Motor neuron (in vitro differentiated cells): ENCODE data around the gene EXOSC10. TPM values are rescaled to one million over a fixed set of nuclear protein-coding genes. Genes with fewer than 3 reads are reported as not detected.
A peak's percentile ranks its signal among the peaks of the same experiment; 100 is the strongest.
"Not testable (repeated sequence)": the region's sequence is repeated elsewhere in the genome, so short reads cannot be mapped to it uniquely, and the experiment has no call there.

Experiments used
- ATAC-seq, 8 experiments: fragments of 200-7000 bp; cut with Tn5 transposase; replicated peaks in 6 of 8; 2 replicates each; pipeline ENCODE4 v1.8.0; 2021; ENCODE audit warnings: mild to moderate bottlenecking in 8 of 8, moderate library complexity in 8 of 8
- H3K27ac ChIP-seq, 2 donors: fragments of 250-450 bp; sonication (Bioruptor Pico); 2 replicates each; pipeline ENCODE4 v1.9.0; 2021; ENCODE audit warnings: antibody characterized with exemption in 2 of 2, mild to moderate bottlenecking in 2 of 2, moderate library complexity in 1 of 2
- H3K4me1 ChIP-seq, 2 donors: fragments of 250-450 bp; sonication (Bioruptor Pico); replicated peaks in 1 of 2; 2 replicates each; pipeline ENCODE4 v1.6.1; 2021; ENCODE audit warnings: antibody characterized with exemption in 2 of 2, mild to moderate bottlenecking in 2 of 2, moderate library complexity in 1 of 2
- H3K4me3 ChIP-seq, 5 donors: fragments of 250-450 bp; sonication (Bioruptor Pico); 2 replicates each; pipeline ENCODE4 v1.9.0; 2021; ENCODE audit warnings: antibody characterized with exemption in 5 of 5, mild to moderate bottlenecking in 5 of 5, moderate library complexity in 4 of 5
- WGBS, 10 experiments: fragments of 450-650 bp; shearing (Covaris generic); methylation state at CpG; one replicate each; pipeline ENCODE4 v1.0.0; 2022; 5-methylcytosine and 5-hydroxymethylcytosine counted together
- in situ Hi-C, 9 experiments: fragments of 400-800 bp; cut with MboI; loops; one replicate each; pipeline ENCODE4 v1.15.0; 2021; ENCODE audit warnings: low sequenced_read_pairs in 9 of 9, low pct_unique_long_range_greater_than_20kb in 2 of 9; ENCODE audit not compliant: unreplicated experiment in 9 of 9
- total RNA-seq, 8 experiments: library from RNA; unstranded; fragments of 300-600 nt; gene quantifications; 2 replicates each; pipeline versions ENCODE4 v1.2.3 to v1.2.4, GENCODE V29; 2022

The EXOSC10 gene
- total RNA-seq, 8 experiments from 2014 or later, result 39.0 to 88.7 (median 57.9) TPM

DNA sequence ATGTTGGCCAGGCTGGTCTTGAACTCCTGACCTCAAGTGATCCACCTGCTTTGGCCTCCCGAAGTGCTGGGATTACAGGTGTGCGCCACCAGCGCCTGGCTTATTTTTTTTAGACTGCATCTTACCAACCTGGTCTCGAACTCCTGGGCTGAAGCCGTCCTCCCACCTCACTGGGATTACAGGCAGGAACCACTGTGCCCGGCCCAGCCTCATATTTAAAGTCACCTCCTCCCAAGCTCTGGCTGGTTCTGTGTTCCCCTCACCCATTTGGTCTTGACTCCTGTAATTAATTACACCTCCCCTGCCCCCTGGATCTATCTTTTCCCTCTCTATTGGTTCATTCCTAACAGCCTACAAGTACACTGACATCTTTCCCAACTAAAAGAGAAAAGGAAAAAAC lies 1.7 kb upstream of the EXOSC10 start:
- ATAC-seq, result no peak
- H3K4me1 ChIP-seq, result peaks cover 8 to 10% of the 10 kb centered on the region in 2 donors
- in situ Hi-C loops, result loop anchor here in 1 of 9 experiments (25.0 kb wide), 1 partner anchor 111 kb away; no protein-coding TSS in a partner anchor
- no peak overlapping the region for H3K27ac ChIP-seq
- H3K4me3 ChIP-seq, result no peak overlapping the region
- WGBS, 10 experiments, result 67 to 100% (median 92%) methylated on average over 2 to 6 of the region's 6 CpGs; no CpG with 5 or more reads in 2 of the 10 experiments

- in situ Hi-C loops, result loop anchor here in 1 of 9 experiments (25.0 kb wide), 1 partner anchor 111 kb away; no protein-coding TSS in a partner anchor
- H3K4me1 ChIP-seq, result peaks cover 8 to 10% of the 10 kb centered on the region in 2 donors
- 85 to 100% (median 96%) methylated on average over 2 to 17 of the region's 17 CpGs; no CpG with 5 or more reads in 2 of the 10 experiments for WGBS, 10 experiments
- not testable (repeated sequence) for H3K27ac ChIP-seq, H3K4me3 ChIP-seq, ATAC-seq
Measured at GRCh38 chr1:11100806-11101205, 1.1 kb upstream of the EXOSC10 start.

DNA sequence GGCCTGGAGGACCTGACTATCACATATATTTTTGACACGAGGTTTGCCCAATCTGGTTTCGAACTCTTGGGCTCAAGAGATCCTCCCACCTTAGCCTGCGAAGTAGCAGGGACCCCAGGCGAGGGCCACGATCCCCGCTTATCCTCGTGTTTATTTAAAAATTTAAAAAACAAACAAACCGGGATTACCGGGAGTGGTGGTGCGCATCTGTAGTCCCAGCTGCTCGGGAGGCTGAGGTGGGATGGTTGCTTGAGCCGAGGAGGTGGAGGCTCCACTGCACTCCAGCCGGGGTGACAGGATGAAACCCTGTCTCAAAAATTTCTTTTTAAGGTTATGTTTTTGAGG lies 452 bp upstream of the EXOSC10 start:
- WGBS, 10 experiments, result 39 to 100% (median 72%) methylated on average over 1 to 11 of the region's 13 CpGs; no CpG with 5 or more reads in 1 of the 10 experiments
- Histone ChIP-seq H3K4me3 (peak overlapping the region; percentile 80 to 99 (median 92)), H3K27ac (peak overlapping the region; percentile 72 to 91), H3K4me1 (peaks cover 8 to 10% of the 10 kb centered on the region in 2 donors)
- in situ Hi-C loops, result loop anchor here in 1 of 9 experiments (25.0 kb wide), 1 partner anchor 112 kb away; no protein-coding TSS in a partner anchor
- no peak for ATAC-seq

DNA sequence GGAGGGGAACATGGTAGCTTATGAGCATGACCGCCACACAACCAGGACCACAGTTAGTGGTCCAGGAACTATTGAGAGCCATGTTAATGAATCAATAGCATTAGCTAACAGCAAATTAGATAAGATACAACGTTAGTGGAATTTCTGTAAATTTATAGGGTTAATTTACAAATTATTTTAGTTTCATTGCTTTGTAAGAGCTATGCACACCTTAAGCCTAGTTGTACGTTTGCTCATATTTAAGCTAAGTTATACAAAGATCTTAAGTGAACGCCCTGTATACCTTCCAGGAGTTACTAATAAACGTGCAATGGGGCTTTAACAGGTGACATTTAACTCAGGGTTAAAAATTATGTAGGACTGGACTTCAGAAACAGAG lies 749 bp downstream of the EXOSC10 start:
- no peak for ATAC-seq
- in situ Hi-C loops, result no loop called here
- peaks cover 8 to 10% of the 10 kb centered on the region in 2 donors for H3K4me1 ChIP-seq
- H3K4me3 ChIP-seq, result peak overlapping the region; percentile 80 to 99 (median 92)
- H3K27ac ChIP-seq, result peak overlapping the region; percentile 72 to 91
- WGBS, 10 experiments, result 3 to 50% (median 13%) methylated on average over 2 to 5 of the region's 5 CpGs

DNA sequence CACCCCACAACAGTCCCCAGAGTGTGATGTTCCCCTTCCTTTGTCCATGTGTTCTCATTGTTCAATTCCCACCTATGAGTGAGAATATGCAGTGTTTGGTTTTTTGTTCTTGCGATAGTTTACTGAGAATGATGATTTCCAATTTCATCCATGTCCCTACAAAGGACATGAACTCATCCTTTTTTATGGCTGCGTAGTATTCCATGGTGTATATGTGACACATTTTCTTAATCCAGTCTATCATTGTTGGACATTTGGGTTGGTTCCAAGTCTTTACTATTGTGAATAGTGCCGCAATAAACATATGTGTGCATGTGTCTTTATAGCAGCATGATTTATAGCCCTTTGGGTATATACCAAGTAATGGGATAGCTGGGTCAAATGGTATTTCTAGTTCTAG lies 15.9 kb downstream of the EXOSC10 start:
- H3K4me3 ChIP-seq, in situ Hi-C loops, ATAC-seq, H3K27ac ChIP-seq, H3K4me1 ChIP-seq: not testable (repeated sequence)
- WGBS, 10 experiments, result no CpG with 5 or more reads among the region's 3 CpGs

GRCh38 chr1:11080931-11081330 lies 18.7 kb downstream of the EXOSC10 start:
- in situ Hi-C loops, result no loop called here

GRCh38 chr1:11078631-11079030 lies 21.0 kb downstream of the EXOSC10 start:
- H3K4me1 ChIP-seq, result no peaks in the 10 kb centered on the region
- in situ Hi-C loops, result no loop called here
- no peak overlapping the region for H3K4me3 ChIP-seq
- no peak for ATAC-seq
- H3K27ac ChIP-seq, result no peak overlapping the region
- 60 to 100% (median 88%) methylated on average over 1 to 2 of the region's 2 CpGs; no CpG with 5 or more reads in 6 of the 10 experiments for WGBS, 10 experiments

More at GRCh38 chr1:11080931-11081330, 18.7 kb downstream of the EXOSC10 start:
- H3K4me1 ChIP-seq, result no peaks in the 10 kb centered on the region
- H3K27ac ChIP-seq, result no peak overlapping the region
- ATAC-seq, result no peak
- H3K4me3 ChIP-seq, result no peak overlapping the region
- 63 to 100% (median 96%) methylated on average over 1 to 11 of the region's 12 CpGs; no CpG with 5 or more reads in 3 of the 10 experiments for WGBS, 10 experiments

GRCh38 chr1:11073398-11073797 lies 26.3 kb downstream of the EXOSC10 start:
- H3K27ac ChIP-seq, ATAC-seq, H3K4me3 ChIP-seq, in situ Hi-C loops, H3K4me1 ChIP-seq: not testable (repeated sequence)
- 90 to 96% (median 93%) methylated on average over 2 to 4 of the region's 7 CpGs; no CpG with 5 or more reads in 5 of the 10 experiments for WGBS, 10 experiments

- in situ Hi-C loops, result no loop called here
- 48 to 94% (median 81%) methylated on average over 2 to 12 of the region's 13 CpGs; no CpG with 5 or more reads in 1 of the 10 experiments for WGBS, 10 experiments
- H3K4me3 ChIP-seq, result no peak overlapping the region
- no peak overlapping the region for H3K27ac ChIP-seq
- no peaks in the 10 kb centered on the region for H3K4me1 ChIP-seq
- peak in 3 of 8 experiments; percentile 15 to 74 (median 72) for ATAC-seq
Measured at GRCh38 chr1:11072216-11072917, 27.3 kb downstream of the EXOSC10 start.

DNA sequence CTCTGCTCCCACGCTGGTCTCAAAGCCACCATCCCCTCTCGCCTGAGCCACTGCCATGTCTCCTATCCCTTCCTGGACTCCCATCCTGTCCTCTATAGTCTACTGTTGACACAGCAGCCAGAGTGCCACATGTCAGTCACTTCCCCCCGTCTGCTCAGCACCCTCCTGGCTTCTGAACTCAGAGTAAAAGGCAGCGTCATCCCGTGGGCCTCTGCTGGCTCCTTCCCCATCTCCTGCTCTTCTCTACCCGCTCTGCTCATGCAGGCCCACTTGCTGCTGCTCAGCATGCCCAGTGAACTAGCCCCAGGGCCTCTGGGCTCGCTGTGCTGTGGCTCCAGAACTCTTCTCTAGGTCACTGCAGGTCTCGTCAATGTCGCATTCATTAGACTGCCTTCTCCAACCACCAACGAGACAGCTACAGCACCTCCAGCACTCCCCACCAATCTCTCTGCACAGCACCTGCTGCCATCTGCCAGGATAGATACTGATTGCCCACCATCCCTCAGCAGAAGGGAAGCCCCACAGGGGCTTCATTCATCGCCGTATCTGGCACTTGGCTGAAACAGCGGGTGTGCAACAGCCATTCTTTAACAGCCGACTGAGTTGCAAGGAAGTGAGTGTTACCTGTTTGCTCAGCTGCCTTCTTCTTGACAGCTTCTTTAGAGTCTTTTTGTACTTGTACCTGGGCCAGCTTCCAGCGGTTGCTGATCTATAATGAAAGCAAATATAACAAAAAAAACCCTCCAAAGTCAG lies 28.0 kb downstream of the EXOSC10 start:
- 68 to 100% (median 80%) methylated on average over 1 to 15 of the region's 15 CpGs; no CpG with 5 or more reads in 1 of the 10 experiments for WGBS, 10 experiments
- Histone ChIP-seq H3K4me3 (no peak overlapping the region), H3K4me1 (no peaks in the 10 kb centered on the region), H3K27ac (no peak overlapping the region)
- in situ Hi-C loops, result no loop called here
- peak in 2 of 8 experiments; percentile 27 to 63 for ATAC-seq

DNA sequence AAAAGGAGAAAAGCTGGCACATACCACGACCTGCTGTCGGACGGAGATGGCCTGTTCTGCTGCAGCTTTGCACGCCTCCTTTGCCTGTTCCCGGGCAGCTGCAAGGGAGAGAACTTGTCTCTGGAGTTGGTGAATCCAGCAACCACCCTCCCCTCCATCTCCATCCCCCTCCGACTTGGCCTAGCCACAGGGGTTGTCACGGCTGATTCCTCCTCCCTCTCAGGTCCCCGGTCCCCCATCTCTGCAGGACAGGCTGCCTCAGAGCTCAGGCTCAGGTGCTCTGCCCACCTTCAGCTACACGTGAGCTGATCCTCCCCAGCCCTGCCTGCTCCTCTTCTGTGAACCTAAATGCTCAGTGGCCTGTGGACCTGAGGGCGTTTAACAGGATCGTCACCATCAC lies 28.8 kb downstream of the EXOSC10 start:
- in situ Hi-C loops, result no loop called here

DNA sequence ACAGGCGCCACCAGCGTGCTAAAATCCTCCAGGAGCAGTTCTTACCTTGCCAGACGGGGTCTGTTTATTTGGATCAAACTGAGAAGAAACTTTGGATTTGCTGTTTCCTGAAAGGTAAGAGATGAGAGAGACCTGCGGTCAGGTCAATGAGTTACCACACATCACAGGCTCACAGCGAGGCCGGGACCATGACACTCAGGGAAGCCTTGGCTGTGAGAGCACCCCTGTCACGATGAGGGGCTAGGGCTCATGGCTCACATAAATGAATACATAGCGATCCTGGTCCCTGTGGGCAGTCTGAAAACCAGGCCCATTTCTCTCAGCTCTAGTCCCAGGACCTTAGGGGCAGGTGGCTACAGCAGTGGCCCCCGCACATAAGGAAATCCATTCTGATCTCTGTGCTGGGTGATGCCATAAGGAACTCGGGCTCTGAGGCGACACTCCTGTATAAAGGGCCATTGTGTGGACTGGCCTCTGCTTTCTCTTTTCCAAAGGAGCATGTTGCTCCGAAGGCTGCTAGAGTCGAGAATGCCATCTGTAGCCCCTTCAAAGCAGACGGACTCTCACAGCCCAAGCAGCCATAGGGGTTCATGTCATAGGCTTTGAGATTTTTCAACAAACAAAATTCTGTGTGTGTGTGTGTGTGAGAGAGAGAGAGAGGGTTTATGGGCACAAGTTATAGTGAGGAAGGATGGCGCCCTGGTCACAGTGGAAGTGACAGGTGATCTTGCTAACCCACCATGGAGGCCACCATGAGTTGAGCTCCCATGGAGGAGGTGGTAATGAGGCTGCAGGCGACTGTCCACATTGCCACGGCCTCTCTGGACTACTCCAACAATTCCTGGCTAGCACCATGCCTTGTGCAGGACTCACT lies 30.8 kb downstream of the EXOSC10 start:
- in situ Hi-C loops, result no loop called here
- no peak for ATAC-seq

More for the DNA sequence above, 28.8 kb downstream of the EXOSC10 start:
- H3K4me3 ChIP-seq, result no peak overlapping the region
- ATAC-seq, result no peak
- 87 to 100% (median 94%) methylated on average over 1 to 6 of the region's 11 CpGs; no CpG with 5 or more reads in 3 of the 10 experiments for WGBS, 10 experiments
- no peak overlapping the region for H3K27ac ChIP-seq
- H3K4me1 ChIP-seq, result no peaks in the 10 kb centered on the region

More for the DNA sequence above, 30.8 kb downstream of the EXOSC10 start:
- Histone ChIP-seq H3K4me3 (no peak overlapping the region), H3K27ac (no peak overlapping the region), H3K4me1 (no peaks in the 10 kb centered on the region)
- WGBS, 10 experiments, result 83 to 100% (median 96%) methylated on average over 1 to 14 of the region's 17 CpGs; no CpG with 5 or more reads in 1 of the 10 experiments
